Mucosa of rectum (tissue), 2 donors: ENCODE results near the gene BHLHE23.

Experiments
- H3K27ac ChIP-seq, 2 donors: one replicate each; pipeline ENCODE4 v1.7.0; 2013; ENCODE audit warnings: inconsistent platforms in 2 of 2, low read depth in 2 of 2, low read length in 2 of 2
- H3K27me3 ChIP-seq, 2 donors: one replicate each; pipeline ENCODE4 v1.7.0; 2013; ENCODE audit warnings: low read length in 2 of 2; ENCODE audit not compliant: control insufficient read depth in 2 of 2, insufficient read depth in 2 of 2
- H3K36me3 ChIP-seq, 2 donors: one replicate each; pipeline ENCODE4 v1.7.0; 2013; ENCODE audit warnings: low read length in 2 of 2; ENCODE audit not compliant: control insufficient read depth in 2 of 2, insufficient read depth in 2 of 2
- H3K4me1 ChIP-seq, 2 donors: one replicate each; pipeline ENCODE4 v1.7.0; 2013; ENCODE audit warnings: low read length in 2 of 2, mild to moderate bottlenecking in 1 of 2; ENCODE audit not compliant: control insufficient read depth in 2 of 2, insufficient read depth in 2 of 2
- H3K4me3 ChIP-seq, 2 donors: one replicate each; pipeline ENCODE4 v1.7.0; 2013; ENCODE audit warnings: low read length in 2 of 2
- H3K9ac ChIP-seq, 2 donors: one replicate each; pipeline ENCODE4 v1.7.0; 2013; ENCODE audit warnings: low read length in 2 of 2, low read depth in 1 of 2, mild to moderate bottlenecking in 1 of 2
- H3K9me3 ChIP-seq, 2 donors: one replicate each; pipeline ENCODE4 v1.7.0; 2013; ENCODE audit warnings: low read length in 2 of 2; ENCODE audit not compliant: control insufficient read depth in 2 of 2
- donor health status: healthy.
- donor health status: Normal muscosa, but diverticular disease.

Gene BHLHE23

DNA sequence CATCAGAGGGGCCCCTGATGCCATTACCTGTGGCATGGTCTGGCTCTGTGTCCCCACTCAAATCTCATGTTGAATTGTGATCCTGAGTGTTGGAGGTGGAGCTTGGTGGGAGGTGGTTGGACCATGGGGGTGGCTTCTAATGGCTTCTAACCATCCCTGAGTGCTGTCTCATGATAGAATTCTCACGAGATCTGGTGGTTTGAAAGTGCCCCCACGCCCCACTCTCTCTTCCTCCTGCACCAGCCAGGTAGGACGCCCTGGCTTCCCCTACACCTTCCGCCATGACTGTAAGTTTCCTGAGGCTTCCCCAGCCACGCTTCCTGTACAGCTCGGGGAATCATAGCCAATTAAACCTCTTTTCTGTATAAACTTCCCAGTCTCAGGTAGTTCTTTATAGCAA lies 14.9 kb downstream of the BHLHE23 start:
- H3K27ac ChIP-seq: no peak overlapping the region
- no peak overlapping the region for H3K9ac ChIP-seq
- no peaks in the 10 kb centered on the region for H3K9me3 ChIP-seq
- no peaks in the 10 kb centered on the region for H3K36me3 ChIP-seq
- no peaks in the 10 kb centered on the region for H3K4me1 ChIP-seq
- peaks cover 18 to 19% of the 10 kb centered on the region in 2 donors for H3K27me3 ChIP-seq
- H3K4me3 ChIP-seq: no peak overlapping the region

DNA sequence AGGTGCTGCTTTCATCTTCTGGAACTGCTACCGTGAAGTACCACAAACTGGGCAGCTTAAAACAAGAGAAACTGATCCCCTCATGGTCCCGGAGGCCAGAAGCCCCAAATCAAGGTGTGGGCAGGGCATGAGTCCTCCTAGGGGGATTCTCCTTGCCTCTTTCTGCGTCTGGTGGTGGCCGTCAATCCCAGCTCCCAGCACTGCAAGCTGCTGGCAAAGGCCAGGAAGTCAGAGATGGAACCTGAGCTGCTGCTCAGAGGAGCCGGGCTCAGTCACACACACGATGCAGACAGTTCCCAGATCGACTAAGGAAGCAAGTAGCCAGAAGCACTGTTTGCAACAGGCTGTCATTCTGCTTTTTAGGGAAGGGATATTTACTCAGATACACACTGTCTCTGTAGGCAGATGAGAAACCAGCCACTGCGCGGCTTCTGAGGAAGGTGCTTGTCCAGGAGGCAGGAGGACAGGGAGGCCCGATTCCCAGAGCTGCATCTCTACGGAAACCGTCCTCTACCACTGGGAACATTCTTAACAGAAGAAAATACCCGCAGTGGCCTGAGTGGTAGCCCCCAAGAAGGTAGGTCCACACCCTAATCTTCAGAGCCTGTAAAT lies 15.5 kb downstream of the BHLHE23 start:
- no peaks in the 10 kb centered on the region for H3K9me3 ChIP-seq
- H3K36me3 ChIP-seq: no peaks in the 10 kb centered on the region
- no peak overlapping the region for H3K4me3 ChIP-seq
- no peak overlapping the region for H3K27ac ChIP-seq
- H3K4me1 ChIP-seq: no peaks in the 10 kb centered on the region
- H3K27me3 ChIP-seq: peaks cover 15 to 17% of the 10 kb centered on the region in 2 donors
- no peak overlapping the region for H3K9ac ChIP-seq

DNA sequence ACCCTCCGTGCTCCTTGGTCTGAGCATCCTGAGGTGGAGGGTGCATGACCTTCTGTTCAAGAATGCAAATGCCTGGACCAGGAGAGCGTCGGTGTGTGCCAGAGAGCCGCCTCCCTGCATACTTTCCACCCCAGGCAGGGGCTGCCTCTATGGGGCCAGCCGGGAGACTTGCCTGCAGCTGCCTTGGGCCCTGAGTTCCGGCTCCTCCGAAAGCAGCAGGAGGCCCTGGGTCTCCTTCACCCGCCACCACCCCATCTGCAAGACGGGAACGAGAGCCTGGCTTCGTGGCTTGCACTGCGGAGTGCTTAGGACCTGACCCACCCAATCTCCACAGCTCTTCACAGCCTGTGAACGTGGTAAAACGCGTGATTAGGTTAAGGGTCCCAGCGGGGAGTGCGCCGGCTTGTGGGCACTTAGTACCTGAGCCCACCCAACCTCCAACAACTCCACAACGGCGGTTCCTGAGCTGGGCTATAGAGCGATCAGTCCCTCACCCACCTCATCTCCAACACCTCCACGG lies 16.4 kb downstream of the BHLHE23 start:
- Histone ChIP-seq H3K36me3 (no peaks in the 10 kb centered on the region), H3K4me3 (no peak overlapping the region), H3K9ac (no peak overlapping the region), H3K27me3 (peaks cover 10 to 11% of the 10 kb centered on the region in 2 donors), H3K4me1 (no peaks in the 10 kb centered on the region), H3K27ac (no peak overlapping the region), H3K9me3 (no peaks in the 10 kb centered on the region)

DNA sequence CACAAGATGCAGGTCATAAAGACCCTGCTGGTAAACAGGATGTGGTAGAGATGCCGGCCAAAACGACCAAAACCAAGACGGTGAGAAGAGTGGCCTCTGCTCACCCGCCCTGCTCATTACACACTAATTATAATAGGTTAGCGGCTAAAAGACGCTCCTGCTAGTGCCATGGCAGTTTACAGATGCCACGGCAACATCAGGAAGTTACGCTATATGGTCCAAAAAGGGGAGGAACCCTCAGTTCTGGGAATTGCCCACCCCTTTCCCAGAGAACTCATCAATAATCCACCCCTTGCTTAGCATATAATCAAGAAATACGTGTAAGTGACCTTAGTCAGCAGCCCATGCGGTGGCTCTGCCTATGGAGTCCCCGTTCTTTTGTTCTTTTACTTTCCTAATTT lies 17.6 kb downstream of the BHLHE23 start:
- no peak overlapping the region for H3K27ac ChIP-seq
- H3K4me3 ChIP-seq: peak overlapping the region in 1 of 2 donors; percentile 52
- H3K27me3 ChIP-seq: peaks cover 9 to 11% of the 10 kb centered on the region in 2 donors
- H3K4me1 ChIP-seq: no peaks in the 10 kb centered on the region
- H3K9me3 ChIP-seq: no peaks in the 10 kb centered on the region
- no peak overlapping the region for H3K9ac ChIP-seq
- H3K36me3 ChIP-seq: no peaks in the 10 kb centered on the region

DNA sequence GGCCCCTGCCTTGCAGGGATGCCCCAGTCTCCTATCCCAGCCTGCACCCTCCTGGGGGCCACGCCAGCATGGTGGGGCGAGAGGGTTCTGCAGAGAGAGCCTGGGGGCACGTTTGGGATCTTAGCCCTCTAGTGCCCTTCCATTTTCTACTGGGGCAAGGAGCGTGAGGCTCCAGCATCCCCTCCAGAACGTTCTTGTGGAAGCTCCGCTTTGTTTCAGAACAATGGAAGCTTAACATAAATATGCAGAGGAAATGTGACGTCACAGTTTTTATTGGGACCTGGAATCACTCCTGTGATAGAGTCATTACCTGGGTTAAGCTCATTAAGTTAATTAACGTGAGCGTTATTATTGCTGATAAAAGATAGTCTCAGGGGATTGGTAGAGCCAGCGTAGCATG lies 19.6 kb downstream of the BHLHE23 start:
- Histone ChIP-seq H3K27me3 (peaks cover 8 to 11% of the 10 kb centered on the region in 2 donors), H3K27ac (no peak overlapping the region)

DNA sequence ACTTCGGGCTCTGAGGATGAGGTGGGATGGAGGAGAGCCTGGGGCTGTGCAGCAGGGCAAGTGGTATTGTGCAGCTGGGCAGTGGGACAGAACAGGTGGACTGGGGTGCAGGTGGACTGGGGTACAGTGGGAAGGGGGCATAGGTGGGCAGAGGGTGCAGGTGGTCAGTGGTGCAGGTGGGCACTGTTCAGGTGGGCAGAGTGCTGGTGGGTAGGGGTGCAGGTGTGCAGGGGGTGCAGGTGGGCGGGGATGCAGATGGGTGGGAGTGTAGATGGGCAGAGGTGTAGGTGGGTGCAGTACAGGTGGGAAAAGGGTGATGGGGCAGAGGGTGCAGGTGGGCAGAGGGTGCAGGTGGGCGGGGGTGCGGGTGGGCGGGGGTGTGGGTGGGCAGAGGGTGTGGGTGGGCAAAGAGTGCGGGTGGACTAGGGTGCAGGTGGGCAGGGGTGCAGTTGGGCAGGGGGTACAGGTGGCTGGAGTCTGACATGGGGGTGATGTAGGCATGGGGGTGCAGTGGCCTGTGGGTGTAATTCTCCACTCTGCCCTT lies 20.4 kb downstream of the BHLHE23 start:
- H3K36me3 ChIP-seq: no peaks in the 10 kb centered on the region
- H3K27me3 ChIP-seq: peaks cover 10 to 11% of the 10 kb centered on the region in 2 donors
- H3K4me3 ChIP-seq: no peak overlapping the region
- H3K27ac ChIP-seq: no peak overlapping the region
- no peak overlapping the region for H3K9ac ChIP-seq
- no peaks in the 10 kb centered on the region for H3K9me3 ChIP-seq
- H3K4me1 ChIP-seq: no peaks in the 10 kb centered on the region

More for the DNA sequence above, 19.6 kb downstream of the BHLHE23 start:
- no peak overlapping the region for H3K4me3 ChIP-seq
- no peaks in the 10 kb centered on the region for H3K36me3 ChIP-seq
- no peak overlapping the region for H3K9ac ChIP-seq
- H3K4me1 ChIP-seq: no peaks in the 10 kb centered on the region
- H3K9me3 ChIP-seq: no peaks in the 10 kb centered on the region

DNA sequence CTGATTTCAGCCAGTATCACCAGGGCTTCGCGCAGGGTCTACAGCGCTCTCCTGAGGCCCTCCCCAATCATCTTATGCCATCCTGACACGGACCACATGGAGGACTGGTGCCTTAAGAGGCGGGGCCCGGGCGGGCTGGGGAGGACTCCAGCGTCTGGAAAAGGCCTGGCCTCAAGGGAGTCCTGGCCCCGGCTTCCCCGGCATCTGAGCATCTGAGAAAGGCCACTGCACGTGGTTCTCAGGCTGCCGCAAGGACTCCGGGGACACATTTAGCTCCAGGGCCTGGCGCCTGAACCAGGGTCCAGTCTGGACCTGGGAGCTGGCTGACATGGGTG lies 21.4 kb downstream of the BHLHE23 start:
- Histone ChIP-seq H3K4me1 (no peaks in the 10 kb centered on the region), H3K27me3 (peaks cover 10 to 12% of the 10 kb centered on the region in 2 donors)

DNA sequence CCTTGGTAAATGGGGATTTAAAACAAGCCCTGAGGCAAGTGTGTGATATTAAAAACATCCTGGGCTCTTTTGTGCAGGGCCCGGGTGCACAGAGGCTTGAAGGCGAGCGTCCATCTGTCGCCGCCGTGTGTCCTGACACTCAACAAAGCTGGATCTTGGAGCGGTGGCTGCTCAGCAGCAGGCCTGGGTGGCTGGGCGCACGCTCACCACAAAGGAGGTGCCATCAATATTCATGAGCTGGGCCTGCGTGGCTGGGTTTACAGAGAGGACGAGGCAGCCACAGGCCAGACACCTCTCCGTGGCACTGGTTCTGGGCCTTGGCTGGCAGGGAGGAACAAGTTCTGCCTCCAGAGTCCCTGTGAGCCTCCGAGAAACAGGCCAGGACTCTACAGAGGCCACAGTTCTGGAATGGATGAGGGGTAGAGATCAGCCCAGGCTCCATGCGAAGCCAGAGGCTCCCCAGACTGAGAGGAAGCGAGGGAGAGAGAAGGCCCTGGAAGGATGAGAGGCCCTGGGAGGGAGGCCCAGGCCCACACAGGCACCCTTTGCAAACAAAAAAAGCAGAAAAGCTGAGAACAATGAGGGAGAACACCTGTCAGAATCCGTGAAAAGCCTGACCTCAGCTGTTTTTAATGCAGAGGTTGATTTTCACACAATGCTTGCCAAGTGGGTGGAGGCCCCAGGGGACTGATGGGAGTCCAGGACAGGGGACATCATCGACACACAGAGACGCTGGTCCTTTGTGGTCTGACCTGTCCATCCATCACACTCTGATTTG lies 21.9 kb downstream of the BHLHE23 start:
- H3K4me1 ChIP-seq: no peaks in the 10 kb centered on the region
- no peaks in the 10 kb centered on the region for H3K36me3 ChIP-seq
- no peak overlapping the region for H3K4me3 ChIP-seq
- H3K27ac ChIP-seq: no peak overlapping the region
- H3K27me3 ChIP-seq: peaks cover 12 to 16% of the 10 kb centered on the region in 2 donors
- H3K9ac ChIP-seq: no peak overlapping the region
- no peaks in the 10 kb centered on the region for H3K9me3 ChIP-seq

More for the DNA sequence above, 21.4 kb downstream of the BHLHE23 start:
- Histone ChIP-seq H3K36me3 (no peaks in the 10 kb centered on the region), H3K9ac (no peak overlapping the region), H3K4me3 (no peak overlapping the region), H3K27ac (no peak overlapping the region), H3K9me3 (no peaks in the 10 kb centered on the region)

DNA sequence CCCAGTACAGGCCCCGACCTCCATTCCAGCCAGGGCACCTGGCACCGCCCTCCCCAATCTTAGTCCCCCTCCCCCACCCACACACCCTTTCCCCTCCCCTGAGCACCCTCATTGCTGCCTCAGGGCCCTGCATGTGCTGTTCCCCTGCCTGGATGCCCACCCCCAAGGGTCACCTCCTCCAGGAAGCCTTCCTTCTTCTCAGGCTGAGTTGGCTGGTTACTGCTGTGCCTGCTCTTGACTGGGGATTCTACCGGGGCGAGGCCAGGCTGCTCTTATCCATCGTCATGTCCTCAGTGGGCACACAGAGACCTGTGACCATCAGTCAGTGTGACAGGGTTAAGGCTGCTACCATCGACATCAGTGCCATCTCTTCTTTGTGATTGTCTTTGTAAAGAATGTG lies 23.6 kb downstream of the BHLHE23 start:
- Histone ChIP-seq H3K4me3 (no peak overlapping the region), H3K27ac (no peak overlapping the region), H3K27me3 (peaks cover 16 to 28% of the 10 kb centered on the region in 2 donors), H3K36me3 (no peaks in the 10 kb centered on the region), H3K9me3 (no peaks in the 10 kb centered on the region), H3K4me1 (no peaks in the 10 kb centered on the region), H3K9ac (no peak overlapping the region)
